Loucy (cell line): ENCODE data around the gene CDH9.

ENCODE experiments used
- H2AFZ ChIP-seq: fragments of 200-600 bp; sonication (generic); 2 replicates; pipeline ENCODE4 v1.6.0; 2016; ENCODE audit warnings: antibody characterized with exemption, mild to moderate bottlenecking, low read length, moderate library complexity
- H3F3A ChIP-seq: fragments of 200-600 bp; 2 replicates; pipeline ENCODE4 v1.6.0; 2016; ENCODE audit warnings: antibody characterized with exemption, low read depth, mild to moderate bottlenecking
- H3K27me3 ChIP-seq: fragments of 200-600 bp; sonication (generic); 2 replicates; pipeline ENCODE4 v1.6.1; 2014; ENCODE audit warnings: low read length, mild to moderate bottlenecking; ENCODE audit not compliant: insufficient read depth, poor library complexity, severe bottlenecking
- H3K36me3 ChIP-seq: fragments of 200-600 bp; sonication (generic); 2 replicates; pipeline ENCODE4 v1.6.1; 2016; ENCODE audit warnings: low read length; ENCODE audit not compliant: insufficient read depth
- H3K4me1 ChIP-seq: fragments of 200-600 bp; sonication (generic); 2 replicates; pipeline ENCODE4 v1.5.1; 2014; ENCODE audit warnings: low read length, mild to moderate bottlenecking; ENCODE audit not compliant: insufficient read depth, poor library complexity, severe bottlenecking
- H3K4me2 ChIP-seq: fragments of 200-600 bp; sonication (generic); 2 replicates; pipeline ENCODE4 v1.6.0; 2014; ENCODE audit warnings: antibody characterized with exemption, low read length, low read depth, mild to moderate bottlenecking; ENCODE audit not compliant: poor library complexity, severe bottlenecking
- H3K4me3 ChIP-seq: fragments of 200-600 bp; sonication (generic); 2 replicates; pipeline ENCODE4 v1.5.1; 2014; ENCODE audit warnings: low read length, mild to moderate bottlenecking, mixed read lengths; ENCODE audit not compliant: poor library complexity, severe bottlenecking
- H3K79me2 ChIP-seq: fragments of 200-600 bp; sonication (generic); 2 replicates; pipeline ENCODE4 v1.6.1; 2014; ENCODE audit warnings: low read length; ENCODE audit not compliant: insufficient read depth
- H3K9ac ChIP-seq: fragments of 200-600 bp; sonication (generic); 2 replicates; pipeline ENCODE4 v1.6.0; 2014; ENCODE audit warnings: mild to moderate bottlenecking, low read depth, low read length, moderate library complexity; ENCODE audit not compliant: poor library complexity, severe bottlenecking
- H3K9me2 ChIP-seq: fragments of 200-600 bp; sonication (generic); replicated peaks from 2 replicates; pipeline ENCODE4 v1.6.1; 2016; ENCODE audit warnings: low read depth, low read length, mixed read lengths
- H3K9me3 ChIP-seq: fragments of 200-600 bp; sonication (generic); 2 replicates; pipeline ENCODE4 v1.6.1; 2014; ENCODE audit warnings: mild to moderate bottlenecking, antibody characterized with exemption, low read length, low read depth; ENCODE audit not compliant: insufficient read depth
- H4K20me1 ChIP-seq: fragments of 200-600 bp; sonication (generic); 2 replicates; pipeline ENCODE4 v1.6.0; 2014; ENCODE audit warnings: antibody characterized with exemption, low read length, mild to moderate bottlenecking; ENCODE audit not compliant: insufficient read depth, poor library complexity, severe bottlenecking
- CTCF ChIP-seq: fragments of 200-600 bp; sonication (generic); conservative IDR thresholded peaks from 2 replicates; pipeline ENCODE4 v1.5.1; 2014; ENCODE audit warnings: mild to moderate bottlenecking, antibody characterized with exemption, low read length
- EZH2phosphoT487 ChIP-seq: fragments of 200-600 bp; IDR thresholded peaks from 2 replicates; pipeline ENCODE4 v1.6.1; 2018; ENCODE audit warnings: antibody characterized with exemption, mild to moderate bottlenecking, moderate library complexity, borderline replicate concordance

CDH9 gene

GRCh38 chr5:26889815-26890214 lies 148.6 kb downstream of the CDH9 start:
- Histone ChIP-seq H3K4me3 (no peak overlapping the region), H3K79me2 (no peaks in the 10 kb centered on the region), H3K9me2 (no peaks in the 10 kb centered on the region), H2AFZ (no peak overlapping the region), H3K9me3 (no peaks in the 10 kb centered on the region), H3K4me1 (no peaks in the 10 kb centered on the region), H3K36me3 (no peaks in the 10 kb centered on the region), H3F3A (no peaks in the 10 kb centered on the region), H4K20me1 (no peaks in the 10 kb centered on the region), H3K4me2 (no peak overlapping the region), H3K27me3 (no peaks in the 10 kb centered on the region), H3K9ac (no peak overlapping the region)
- TF ChIP-seq EZH2phosphoT487 (no peak), CTCF (no peak)

- no peaks in the 10 kb centered on the region for H3K9me2 ChIP-seq
- no peak overlapping the region for H3K4me3 ChIP-seq
- H3K9ac ChIP-seq: no peak overlapping the region
- no peak for TF ChIP-seq EZH2phosphoT487
- TF ChIP-seq CTCF: no peak
- no peaks in the 10 kb centered on the region for H3K36me3 ChIP-seq
- H3K4me1 ChIP-seq: no peaks in the 10 kb centered on the region
- H4K20me1 ChIP-seq: no peaks in the 10 kb centered on the region
- H3K4me2 ChIP-seq: no peak overlapping the region
- H3K9me3 ChIP-seq: no peaks in the 10 kb centered on the region
- no peaks in the 10 kb centered on the region for H3K79me2 ChIP-seq
- H3F3A ChIP-seq: no peaks in the 10 kb centered on the region
- H3K27me3 ChIP-seq: no peaks in the 10 kb centered on the region
- no peak overlapping the region for H2AFZ ChIP-seq
Measured at GRCh38 chr5:26884481-26884880, 153.9 kb downstream of the CDH9 start.

GRCh38 chr5:26883375-26883774 lies 155.0 kb downstream of the CDH9 start:
- Histone ChIP-seq H3K79me2 (no peaks in the 10 kb centered on the region), H3F3A (no peaks in the 10 kb centered on the region), H3K9me2 (no peaks in the 10 kb centered on the region)

More at GRCh38 chr5:26883375-26883774, 155.0 kb downstream of the CDH9 start:
- H2AFZ ChIP-seq: no peak overlapping the region
- H3K4me2 ChIP-seq: no peak overlapping the region
- H3K4me3 ChIP-seq: no peak overlapping the region
- H3K36me3 ChIP-seq: no peaks in the 10 kb centered on the region
- H3K9me3 ChIP-seq: no peaks in the 10 kb centered on the region
- H3K27me3 ChIP-seq: no peaks in the 10 kb centered on the region
- H3K4me1 ChIP-seq: no peaks in the 10 kb centered on the region
- TF ChIP-seq EZH2phosphoT487 (no peak), CTCF (no peak)
- H4K20me1 ChIP-seq: no peaks in the 10 kb centered on the region
- no peak overlapping the region for H3K9ac ChIP-seq
